IMR-90 (cell line): ENCODE data around the gene BCAS1.

Source experiments
- CEBPB ChIP-seq: IDR thresholded peaks from 2 replicates; pipeline ENCODE4 v1.6.1; 2012; ENCODE audit warnings: low read depth, low read length, improper control_type of control experiment
- CHD1 ChIP-seq: IDR thresholded peaks from 2 replicates; pipeline ENCODE4 v1.6.1; 2012; ENCODE audit warnings: low read depth, low read length, improper control_type of control experiment
- POLR2A ChIP-seq: IDR thresholded peaks from 2 replicates; pipeline ENCODE4 v1.6.1; 2012; ENCODE audit warnings: mild to moderate bottlenecking, low read depth, low read length
- RAD21 ChIP-seq: IDR thresholded peaks from 2 replicates; pipeline ENCODE4 v1.6.1; 2012; ENCODE audit warnings: low read length, improper control_type of control experiment
- RCOR1 ChIP-seq: IDR thresholded peaks from 2 replicates; pipeline ENCODE4 v1.6.1; 2012; ENCODE audit warnings: mild to moderate bottlenecking, low read length, improper control_type of control experiment; ENCODE audit not compliant: insufficient replicate concordance
- TF ChIP-seq, protein P1 (sequence below): conservative IDR thresholded peaks from 2 replicates; pipeline ENCODE4 v1.5.1; 2012; ENCODE audit warnings: mild to moderate bottlenecking, low read depth, low read length, improper control_type of control experiment
- TF ChIP-seq, protein P2 (sequence below): fragments of 150-350 bp; IDR thresholded peaks from 2 replicates; pipeline ENCODE4 v1.6.1; 2017; ENCODE audit warnings: mild to moderate bottlenecking, antibody characterized with exemption, low read length, low read depth

DNA sequence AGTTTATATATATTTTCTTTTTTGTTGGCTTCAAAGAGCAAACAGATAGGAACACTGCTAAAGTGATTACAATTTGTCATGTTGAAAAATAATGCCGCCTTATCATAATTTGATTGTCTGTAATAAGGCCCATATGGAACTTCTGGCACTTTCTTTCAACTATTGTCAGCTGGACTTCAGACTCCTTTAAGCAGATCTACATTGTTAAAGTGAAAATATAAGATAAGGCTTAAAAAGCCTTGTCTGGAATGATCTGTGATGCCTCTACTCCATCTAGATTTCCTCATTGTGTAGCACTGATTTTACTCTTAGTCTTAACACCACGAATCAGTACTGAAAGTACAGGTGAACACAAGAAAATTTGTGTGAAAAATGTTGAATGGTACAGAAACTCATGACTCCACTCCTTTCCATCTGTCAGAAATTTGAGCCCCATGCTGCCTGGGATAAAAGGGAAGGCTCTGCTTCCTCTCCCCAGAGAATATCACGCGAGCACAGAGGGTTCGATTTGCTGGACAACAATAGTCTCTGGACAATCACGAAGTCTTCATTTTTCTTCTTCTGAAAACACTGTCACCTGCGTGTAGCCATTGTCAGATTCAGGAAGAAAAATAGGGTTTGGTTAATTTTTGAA is 56.0 kb downstream of the BCAS1 start:
- no peak for TF ChIP-seq CHD1
- no peak for TF ChIP-seq CEBPB
- TF ChIP-seq, protein P1, sequence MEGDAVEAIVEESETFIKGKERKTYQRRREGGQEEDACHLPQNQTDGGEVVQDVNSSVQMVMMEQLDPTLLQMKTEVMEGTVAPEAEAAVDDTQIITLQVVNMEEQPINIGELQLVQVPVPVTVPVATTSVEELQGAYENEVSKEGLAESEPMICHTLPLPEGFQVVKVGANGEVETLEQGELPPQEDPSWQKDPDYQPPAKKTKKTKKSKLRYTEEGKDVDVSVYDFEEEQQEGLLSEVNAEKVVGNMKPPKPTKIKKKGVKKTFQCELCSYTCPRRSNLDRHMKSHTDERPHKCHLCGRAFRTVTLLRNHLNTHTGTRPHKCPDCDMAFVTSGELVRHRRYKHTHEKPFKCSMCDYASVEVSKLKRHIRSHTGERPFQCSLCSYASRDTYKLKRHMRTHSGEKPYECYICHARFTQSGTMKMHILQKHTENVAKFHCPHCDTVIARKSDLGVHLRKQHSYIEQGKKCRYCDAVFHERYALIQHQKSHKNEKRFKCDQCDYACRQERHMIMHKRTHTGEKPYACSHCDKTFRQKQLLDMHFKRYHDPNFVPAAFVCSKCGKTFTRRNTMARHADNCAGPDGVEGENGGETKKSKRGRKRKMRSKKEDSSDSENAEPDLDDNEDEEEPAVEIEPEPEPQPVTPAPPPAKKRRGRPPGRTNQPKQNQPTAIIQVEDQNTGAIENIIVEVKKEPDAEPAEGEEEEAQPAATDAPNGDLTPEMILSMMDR = no peak
- TF ChIP-seq RCOR1 = no peak
- no peak for TF ChIP-seq RAD21
- TF ChIP-seq, protein P2, sequence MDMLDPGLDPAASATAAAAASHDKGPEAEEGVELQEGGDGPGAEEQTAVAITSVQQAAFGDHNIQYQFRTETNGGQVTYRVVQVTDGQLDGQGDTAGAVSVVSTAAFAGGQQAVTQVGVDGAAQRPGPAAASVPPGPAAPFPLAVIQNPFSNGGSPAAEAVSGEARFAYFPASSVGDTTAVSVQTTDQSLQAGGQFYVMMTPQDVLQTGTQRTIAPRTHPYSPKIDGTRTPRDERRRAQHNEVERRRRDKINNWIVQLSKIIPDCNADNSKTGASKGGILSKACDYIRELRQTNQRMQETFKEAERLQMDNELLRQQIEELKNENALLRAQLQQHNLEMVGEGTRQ = no peak
- no peak for TF ChIP-seq POLR2A
